Astrocyte of the hippocampus (primary cell): Measurements from ENCODE around the gene GTF2F1.
"Not testable (repeated sequence)": the region's sequence is repeated elsewhere in the genome, so short reads cannot be mapped to it uniquely, and the experiment has no call there.

Experiments used
- DNase-seq: peaks from one replicate; pipeline ENCODE4 v3.0.0; 2011; ENCODE audit warnings: low read depth, low spot score

GTF2F1 gene

DNA sequence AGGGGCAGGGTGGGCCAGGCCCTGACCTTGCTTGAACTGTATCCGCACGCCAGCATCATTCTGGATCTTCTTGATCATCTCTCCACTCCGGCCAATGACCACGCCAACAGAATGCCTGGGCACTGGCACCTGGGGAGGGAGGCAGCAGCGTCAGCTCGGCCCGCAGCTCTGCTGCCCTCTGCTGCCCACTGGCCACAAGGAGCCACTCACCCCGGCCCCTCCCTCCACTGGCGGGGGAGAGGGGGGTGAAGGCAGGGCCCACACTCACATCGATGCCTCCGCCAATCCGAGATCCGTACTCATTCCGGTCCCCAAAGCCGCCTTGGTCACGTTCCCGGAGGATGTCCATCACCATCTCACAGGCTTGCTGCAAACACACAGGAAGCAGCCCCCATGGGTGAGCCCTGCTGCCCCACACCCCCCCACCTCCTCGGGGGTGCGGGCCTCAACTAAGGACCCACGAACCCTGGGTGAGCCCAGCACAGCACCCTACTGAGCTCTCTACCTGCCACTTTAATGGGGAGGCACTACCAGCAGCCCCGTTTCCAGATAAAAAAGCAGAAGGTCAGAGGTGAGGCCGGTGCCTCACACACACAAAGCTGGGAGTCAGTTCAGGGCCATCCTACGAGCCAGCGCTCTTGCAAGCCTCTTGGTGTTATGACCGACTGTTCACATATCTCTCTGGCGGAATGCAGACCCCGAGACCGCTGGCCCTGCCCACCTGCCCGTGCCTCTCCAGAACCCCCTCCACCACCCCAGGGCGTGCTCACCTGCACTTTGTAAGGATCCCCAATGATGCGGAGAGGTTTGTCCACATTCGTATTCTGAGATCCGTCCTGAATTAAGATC is 25.0 kb upstream of the GTF2F1 start:
- peak; percentile 71 for DNase-seq

DNA sequence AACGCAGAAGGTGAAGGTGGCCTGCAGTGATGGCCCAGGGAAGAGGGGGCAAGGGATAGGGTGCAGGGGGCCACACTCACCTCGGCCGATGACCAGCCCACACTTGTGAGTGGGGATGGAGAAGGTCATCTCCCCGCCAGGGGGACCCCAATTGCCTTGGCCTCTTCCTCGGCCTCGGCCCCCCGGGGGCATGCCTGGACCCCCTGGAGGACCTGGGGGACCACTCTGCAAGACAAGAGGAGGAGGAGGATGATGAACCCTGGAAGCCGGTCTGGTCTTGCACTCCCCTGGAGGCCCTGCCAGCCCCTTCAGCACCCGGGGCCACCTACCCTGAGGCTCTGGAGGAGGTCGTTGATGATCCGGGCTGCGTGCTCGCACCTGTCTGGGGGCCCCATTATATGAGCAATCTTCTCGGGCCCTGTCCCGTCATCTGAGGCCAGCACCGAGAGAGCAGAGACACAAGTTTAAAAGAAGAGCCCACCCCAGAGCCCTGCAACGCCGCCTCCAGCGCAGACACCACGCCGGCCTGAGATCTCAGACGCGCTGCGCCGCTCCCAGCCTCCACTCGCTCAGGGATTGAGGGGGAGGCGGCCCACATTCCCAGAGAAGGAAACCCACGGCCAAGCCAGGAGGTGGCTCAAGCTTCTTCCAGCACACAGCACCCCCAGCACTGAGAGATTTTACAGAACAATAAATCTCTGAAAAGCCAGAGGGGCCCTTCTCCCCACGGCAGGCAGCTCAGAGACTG is 23.9 kb upstream of the GTF2F1 start:
- DNase-seq = no peak

DNA sequence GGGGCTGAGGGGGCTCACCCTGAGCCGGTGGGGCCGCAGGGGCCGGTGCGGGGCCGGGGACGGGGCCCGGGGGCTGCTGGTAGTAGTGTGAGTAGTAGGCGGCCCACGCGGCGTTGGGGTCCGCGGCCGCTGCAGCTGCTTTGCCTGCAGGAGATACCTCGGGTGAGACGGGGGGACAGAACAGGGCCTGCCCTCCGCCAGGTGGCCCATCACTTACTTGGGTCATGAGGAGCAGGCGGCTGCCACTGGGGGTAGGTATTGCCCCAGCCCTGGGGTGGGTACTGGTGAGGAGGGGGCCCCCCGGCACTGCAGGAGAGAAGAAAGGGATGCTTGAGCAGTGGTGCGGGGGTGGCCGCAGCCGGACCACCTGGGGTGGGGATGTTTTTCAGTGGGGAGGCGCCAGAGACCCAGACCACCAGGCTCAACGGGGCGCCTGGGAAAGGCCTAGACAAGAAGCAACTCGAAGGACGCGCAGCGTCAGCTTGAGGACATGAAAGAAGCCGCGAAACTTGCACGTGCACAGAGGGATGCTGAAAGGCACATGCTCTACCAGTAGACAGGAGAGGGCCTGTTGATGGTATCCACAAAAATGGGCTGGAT is 22.7 kb upstream of the GTF2F1 start:
- DNase-seq = no peak

DNA sequence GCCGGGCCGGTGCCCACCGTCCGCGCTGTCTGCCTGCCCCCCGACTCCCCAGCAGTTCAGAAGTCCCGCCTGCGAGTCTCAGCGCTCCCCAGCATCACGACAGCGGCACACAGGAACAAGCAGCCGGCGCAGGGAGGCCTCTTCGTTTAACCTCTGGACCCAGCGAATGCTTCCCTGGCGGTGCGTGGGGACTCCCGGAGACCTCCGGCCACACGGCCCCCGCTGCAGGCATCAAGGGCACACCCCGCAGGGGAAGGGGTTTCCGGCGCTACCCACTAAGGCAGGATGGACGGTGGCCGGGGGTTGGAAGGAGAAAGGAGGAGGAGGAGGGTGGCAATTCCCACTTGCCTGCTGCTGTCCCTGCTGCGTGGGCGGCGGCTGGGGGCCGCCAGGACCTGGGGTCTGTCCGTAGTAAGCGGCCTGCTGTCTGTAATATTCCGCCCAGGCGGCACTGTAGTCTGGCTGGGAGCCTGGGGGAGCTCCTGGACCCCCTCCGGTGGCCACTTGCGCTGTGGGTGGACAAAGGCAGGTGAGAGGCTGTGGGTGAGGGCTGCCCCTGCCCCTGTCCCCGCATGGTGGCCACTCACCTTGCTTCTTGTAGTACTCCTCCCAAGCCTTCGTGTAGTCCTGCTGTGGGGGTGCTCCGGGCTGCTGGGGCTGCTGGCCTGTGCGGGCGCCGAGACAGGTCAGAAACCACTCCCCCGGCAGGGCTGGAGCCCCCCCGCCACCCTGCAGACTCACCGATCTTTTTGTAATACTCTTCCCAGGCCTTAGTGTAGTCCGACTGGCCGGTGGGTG is 22.0 kb upstream of the GTF2F1 start:
- DNase-seq = no peak

DNA sequence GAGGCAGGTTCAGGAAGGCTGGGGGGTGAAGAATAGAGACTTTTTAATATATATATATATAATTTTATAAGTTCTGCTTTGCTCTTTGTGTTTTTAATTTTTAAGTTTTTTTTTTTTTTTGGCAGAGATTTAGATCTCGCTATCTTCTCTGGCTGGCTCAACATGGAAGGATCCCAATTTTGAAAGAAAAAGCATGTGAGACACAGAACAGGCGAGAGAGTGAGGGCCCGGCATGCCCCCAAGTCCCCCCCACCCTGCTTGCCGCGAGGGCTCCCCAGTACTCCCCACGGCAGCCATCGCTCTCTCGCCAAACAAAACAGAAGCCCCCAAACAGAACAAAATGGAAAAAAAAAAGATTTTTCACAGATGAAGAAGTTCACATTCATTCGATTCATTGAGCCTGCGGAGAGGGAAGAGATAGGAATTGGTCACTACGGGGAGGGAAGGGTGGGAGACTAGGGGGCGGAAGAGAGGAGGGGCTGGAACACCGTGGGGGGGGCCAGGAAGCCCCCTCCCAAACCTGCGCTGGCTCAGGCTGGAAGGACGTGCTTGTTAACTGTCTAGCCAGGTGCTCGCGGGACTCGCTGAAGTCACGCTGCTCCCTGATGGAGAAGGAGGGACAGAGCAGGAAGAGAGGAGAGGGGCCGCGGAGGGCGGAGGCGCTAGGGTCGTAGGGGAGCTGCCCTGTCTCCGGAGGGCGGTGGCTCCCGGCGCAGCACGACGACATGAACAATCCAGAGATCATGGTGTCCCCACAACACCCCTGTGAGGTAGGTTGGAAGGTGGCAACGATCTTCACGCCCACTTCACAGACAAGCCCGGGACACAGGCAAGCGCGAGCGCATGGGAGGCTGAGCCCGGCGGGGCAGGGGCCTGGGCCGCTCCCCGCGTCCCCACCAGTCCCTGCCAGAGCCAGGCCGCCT is 21.0 kb upstream of the GTF2F1 start:
- no peak for DNase-seq

DNA sequence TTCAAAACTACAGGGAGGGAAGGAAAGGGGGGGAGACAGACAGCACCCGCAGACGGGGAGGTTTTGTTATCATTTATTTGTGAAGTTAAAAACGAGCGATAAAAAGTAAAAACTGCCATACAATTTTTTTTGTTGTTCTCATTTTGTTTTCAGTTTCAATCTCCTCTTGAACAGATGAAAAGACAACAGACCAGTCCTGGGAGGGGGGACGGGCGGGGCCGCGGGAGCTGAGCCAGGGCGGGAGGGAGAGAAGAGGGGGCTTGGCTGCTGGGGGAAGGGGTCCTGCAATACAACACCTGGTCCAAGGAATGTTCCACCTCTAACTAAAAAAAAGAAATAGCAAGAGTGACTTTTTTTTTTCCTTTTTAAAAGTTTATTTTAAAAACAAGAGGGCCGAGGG is 20.3 kb upstream of the GTF2F1 start:
- no peak for DNase-seq

DNA sequence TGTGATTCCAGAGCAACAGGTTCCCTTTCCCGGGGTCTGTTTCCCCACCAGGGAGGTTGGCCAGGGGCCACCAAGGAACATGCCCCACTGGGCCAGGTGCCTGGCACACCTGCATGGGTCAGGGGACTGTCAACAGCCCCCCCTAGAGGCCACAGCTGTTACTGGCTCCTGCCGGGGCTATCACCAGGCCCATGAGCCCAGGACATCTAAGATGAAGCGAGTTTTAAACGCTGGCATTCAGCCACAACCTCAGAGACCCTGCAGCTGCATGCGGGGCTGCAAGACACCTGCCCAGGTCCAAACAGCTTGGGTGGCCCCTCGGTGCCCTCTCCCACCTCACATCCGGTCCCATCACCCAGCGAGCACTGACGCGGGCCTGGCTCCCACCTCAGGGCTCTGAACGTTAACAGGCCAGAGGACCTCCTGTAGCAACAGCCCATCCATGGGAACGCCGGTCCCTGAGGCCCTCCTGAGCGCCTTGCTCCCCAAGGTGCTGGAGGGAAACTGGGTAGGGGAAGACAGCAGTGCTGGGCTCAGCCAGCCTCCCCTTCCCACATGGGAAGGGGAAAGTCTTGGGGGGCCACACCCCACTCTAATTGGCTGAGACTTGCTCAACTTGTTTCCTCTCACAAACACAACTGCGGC is 19.6 kb upstream of the GTF2F1 start:
- peak; percentile 35 for DNase-seq

DNA sequence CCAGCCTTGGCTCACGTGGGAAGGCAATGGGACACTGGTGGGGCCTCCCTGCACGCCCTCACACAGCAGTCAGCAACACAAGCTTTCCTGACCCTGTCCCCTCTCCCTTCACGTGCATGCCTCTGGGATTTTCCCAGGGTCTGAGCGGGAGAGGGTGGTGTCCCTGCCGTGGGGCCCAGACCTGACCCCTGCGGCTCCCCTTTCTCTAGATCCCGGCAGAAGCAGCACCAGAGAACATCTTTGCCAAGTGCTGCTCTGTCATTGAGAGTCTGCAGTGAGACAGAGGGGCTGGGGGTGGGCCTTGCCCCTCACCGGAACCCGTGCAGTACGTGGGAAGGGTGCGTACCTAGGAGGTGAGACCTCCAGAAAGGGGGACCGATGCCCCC is 19.1 kb upstream of the GTF2F1 start:
- no peak for DNase-seq

DNA sequence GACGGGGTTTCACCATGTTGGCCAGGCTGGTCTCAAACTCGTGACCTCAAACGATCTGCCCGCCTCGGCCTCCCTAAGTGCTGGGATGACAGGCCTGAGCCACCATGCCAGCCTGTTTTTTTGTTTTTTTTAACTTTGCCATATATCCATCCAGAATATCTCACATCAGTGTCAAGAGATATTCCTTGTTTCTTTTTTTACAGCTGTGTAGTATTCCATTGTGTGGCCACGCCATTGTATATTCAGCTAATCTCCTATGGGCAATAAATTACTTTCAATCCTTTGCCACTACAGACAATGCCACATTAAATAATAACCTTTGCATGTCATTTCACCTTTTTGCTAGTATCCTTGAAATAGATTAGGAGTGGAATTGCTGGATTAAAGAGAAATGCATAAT is 16.4 kb upstream of the GTF2F1 start:
- DNase-seq = no peak

DNA sequence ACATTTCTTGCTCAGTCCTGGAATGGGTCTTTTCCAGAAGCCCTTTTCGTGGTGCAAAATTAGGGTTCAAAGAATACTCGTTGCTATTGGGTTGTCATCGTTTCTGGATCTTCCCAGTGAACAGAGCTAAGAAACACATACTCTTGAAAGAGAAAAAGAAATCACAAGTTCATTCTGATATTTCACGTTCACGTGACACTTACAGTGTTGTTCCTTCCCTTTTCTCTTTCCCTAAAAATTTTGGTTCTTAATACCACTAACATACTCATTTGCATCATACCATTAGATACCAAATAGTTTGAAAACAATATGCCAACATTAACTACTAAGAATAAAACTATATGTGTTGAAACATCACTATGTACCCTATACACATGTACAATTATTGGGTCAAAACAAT is 13.4 kb upstream of the GTF2F1 start:
- no peak for DNase-seq

DNA sequence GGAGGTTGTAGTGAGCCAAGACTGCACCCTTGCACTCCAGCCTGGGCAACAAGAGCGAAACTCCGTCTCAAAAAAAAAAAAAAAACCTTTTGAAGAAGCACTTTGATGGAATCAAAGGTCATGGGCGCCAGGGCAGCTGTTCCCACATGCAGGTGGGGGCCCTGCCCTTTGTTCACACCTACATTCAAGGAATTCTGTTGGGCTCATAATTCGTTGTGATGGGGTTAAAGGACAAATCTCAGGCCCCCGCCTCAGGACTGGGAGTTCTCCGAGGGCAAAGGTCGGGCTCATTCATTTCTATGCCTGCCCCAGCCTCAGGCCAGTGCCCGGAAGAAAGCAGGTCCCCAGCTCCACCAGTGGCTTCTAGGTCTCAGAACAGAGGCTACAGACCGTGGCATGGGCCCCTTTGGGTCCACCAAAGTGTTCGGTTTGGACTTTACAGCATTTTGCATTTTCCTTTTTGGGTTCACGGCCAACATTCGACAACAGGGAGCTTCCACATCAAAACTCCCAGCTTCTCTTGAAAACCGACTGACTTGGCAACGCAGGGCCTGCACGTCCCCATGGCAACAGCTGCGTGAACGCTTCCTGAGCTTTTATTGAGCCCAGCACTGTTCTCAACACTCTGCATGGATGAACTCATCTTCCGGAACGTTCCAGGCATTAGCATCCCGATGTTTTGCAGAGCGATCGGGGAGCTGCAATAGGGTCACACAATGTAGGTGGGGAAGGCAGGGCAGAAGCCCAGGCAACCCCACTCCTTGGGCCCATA is 10.1 kb upstream of the GTF2F1 start:
- DNase-seq = peak; percentile 82

DNA sequence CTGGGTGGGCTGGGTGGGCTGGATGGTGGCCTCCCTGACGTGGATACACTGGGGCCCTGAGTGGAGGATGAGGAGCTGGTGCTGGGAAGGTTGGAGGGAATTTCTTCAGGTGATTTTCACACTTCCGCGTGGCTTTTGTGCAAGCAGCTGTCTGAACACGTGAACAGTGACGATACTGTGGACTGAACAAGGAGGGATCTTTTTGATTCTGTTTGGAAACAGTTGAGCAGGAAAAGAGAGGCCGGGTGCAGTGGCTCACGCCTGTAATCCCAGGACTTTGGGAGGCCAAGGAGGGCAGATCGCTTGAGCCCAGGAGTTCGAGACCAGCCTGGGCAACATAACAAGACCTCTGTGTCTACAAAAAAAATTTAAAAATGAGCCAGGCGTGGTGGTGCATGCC is 9.1 kb upstream of the GTF2F1 start:
- DNase-seq = no peak

DNA sequence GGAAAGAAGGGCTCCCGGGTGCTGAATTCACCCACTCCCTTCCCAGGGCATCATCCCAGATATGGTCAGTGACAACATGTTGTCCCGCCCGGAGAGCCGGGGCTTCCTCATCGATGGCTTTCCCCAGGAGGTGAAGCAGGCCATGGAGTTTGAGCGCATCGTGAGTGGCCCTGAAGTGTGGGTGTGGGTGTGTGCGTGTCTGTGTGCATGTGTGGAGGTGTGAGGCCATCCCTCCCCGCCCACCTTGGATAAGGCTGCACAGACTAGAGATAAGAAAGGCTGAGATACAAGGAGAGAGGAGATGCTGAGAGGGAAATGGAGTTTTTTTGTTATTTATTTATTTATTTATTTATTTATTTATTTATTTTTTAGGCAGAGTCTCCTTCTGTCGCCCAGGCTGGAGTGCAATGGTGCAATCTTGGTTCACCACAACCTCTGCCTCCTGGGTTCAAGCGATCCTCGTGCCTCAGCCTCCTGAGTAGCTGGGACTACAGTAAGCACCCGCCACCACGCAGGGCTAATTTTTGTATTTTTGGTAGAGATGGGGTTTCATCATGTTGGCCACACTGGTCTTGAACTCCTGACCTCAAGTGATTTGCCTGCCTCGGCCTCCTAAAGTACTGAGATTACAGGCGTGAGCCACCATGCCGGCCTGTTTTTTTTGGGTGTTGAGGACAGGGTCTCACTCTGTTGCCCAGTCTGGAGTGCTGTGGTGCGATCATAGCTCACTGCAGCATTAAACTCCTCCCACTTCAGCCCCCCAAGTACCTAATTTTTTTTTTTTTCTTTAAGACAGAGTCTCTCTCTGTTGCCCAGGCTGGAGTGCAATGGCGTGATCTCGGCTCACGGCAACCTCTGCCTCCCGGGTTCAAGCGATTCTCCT is 7.3 kb upstream of the GTF2F1 start:
- not testable (repeated sequence) for DNase-seq

DNA sequence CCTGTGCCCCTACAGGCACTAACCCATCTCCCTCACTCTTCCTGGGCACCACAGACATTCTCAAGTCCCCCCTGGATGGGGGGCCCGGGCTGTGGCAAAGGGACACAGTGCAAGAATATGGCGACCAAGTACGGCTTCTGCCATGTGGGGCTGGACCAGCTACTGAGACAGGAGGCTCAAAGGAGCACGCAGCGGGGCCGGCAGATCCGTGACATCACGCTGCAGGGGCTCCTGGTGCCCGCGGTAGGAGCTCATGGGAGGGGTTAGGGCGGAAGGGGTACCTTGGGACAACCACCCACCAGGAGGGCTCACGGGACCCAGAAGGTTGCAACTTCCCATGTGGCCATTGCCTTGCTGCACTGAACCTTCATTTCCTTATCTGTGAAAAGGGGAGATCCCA is 3.3 kb upstream of the GTF2F1 start:
- DNase-seq = no peak

DNA sequence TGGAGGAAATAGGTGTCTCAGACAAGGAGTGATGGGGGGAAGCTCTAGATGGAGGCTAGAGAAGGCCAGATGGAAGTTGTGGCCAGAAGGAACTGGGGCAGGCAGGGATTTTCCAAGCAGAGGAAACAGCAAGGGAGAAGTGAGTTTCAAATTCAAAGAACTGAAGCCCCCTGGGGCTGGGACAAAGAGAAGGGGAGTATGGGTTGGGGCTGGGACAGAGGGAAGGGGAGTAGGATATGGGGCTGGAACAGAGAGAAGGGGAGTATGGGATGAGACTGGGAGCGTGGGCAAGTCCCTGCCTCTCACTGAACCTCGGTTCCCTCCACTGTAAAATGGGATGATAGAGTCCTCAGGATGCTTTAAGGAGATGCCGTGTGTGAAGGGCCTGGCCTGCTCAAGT is 1.9 kb upstream of the GTF2F1 start:
- DNase-seq = no peak

DNA sequence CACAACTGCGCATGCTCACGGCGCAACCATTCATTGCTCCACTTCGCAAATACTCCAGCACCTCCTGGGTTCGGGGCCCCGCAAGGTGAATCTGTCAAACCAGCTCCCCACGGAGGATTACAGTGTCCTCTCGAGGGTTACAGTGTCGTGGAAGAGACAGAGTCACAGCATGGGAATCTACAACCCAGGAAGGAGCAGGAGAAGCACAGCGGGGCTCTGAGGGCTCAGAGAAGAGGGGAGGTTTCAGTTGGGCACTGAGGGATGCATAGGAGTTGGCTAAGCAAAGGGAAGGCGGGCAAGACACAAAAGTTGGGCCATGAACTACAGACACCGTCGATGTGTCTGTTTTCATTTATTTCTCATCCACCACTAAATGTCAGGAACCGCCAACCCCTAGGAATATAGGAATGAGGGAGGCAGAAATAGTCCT is 1.0 kb upstream of the GTF2F1 start:
- DNase-seq = no peak

DNA sequence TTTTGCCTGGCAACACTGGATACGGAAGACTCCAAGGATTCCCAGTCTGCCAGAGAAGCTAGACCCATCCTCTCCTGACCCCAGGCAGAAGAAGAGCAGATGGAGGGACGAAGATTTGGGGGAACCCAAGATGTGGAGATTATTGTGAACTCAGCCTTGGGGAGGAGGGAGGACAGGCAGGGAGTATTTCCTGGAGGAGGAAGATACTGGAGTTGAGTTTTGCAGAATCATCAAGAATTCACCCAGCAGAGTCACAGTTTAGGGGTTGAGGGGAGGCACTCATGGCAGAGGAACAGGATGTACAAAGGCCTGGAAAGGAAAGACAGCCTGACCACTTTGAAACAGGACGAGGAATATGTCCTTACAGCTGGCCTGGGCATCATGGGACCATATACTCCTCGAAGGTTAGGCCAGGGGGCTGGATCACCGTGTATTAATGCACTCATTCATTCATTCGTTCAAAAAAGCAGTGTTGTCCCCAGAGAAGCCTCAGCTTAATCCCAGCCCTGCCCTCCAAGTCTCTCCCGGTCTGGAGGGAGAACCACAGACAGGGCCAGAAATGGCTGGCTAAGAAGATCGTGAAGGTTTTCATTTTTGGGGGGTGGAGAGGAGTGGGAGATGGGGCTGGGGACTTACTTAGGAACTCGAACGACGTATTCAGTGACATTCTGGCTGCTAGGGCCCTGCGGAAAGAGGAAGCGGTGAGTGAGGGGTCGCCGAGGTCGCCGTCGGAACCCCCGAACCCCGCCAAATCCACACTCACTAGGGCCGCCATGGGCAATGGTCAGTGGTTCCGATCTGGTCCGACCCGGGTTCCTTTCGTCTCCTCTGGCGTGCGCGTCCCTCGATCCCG is 517 bp downstream of the GTF2F1 start:
- DNase-seq = no peak

DNA sequence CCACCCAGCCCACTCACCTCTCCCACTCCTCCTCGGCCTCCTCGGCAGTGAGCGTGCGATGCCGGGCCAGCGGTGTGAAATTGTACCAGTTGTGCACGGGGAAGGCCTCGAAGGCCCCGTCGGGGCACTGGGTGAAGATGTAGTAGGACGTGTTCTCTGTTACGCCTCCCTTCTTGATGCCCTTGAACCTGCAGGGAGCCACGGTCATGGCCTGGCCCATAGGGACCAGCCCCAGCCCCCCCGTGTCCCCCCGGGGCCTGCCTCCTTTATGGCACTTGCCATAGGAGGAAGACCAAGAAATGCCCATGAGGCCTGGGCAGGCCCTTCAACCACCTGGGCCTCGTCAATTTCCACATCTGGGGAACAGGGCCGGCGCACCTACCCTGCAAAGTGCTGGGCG is 5.6 kb downstream of the GTF2F1 start:
- no peak for DNase-seq
